Ovary (tissue), 3 donors: Measurements from ENCODE around the gene SPP1.

Source experiments
- CTCF ChIP-seq, 3 donors: fragments of 450-650 bp in 2 of 3; fragments of 200-600 bp in 1 of 3; IDR thresholded peaks; one replicate each; pipeline versions ENCODE4 v1.5.1 to v1.8.0; 2016 to 2022; ENCODE audit warnings: antibody characterized with exemption in 3 of 3, mild to moderate bottlenecking in 1 of 3
- EP300 ChIP-seq: sonication (generic); formaldehyde crosslinking; IDR thresholded peaks from one replicate; pipeline ENCODE4 v1.6.1; 2017; ENCODE audit warnings: antibody characterized with exemption
- donor health status: DM: no; HTN: no; CAD: no.

GRCh38 chr4:87930629-87931028 is 44.9 kb upstream of the SPP1 start:
- TF ChIP-seq CTCF (IDR thresholded peaks at IDR 0.05) (no peak), EP300 (no peak)
